K562 (cell line): ENCODE results near the gene RNF187. TPM values are rescaled to one million over a fixed set of nuclear protein-coding genes. Genes with fewer than 3 reads are reported as not detected.

Source experiments
- ARID4B ChIP-seq: sonication (generic); formaldehyde crosslinking; IDR thresholded peaks from 2 replicates; pipeline ENCODE4 v1.8.0; 2022; ENCODE audit warnings: mild to moderate bottlenecking, missing genetic modification reagents
- BMI1 ChIP-seq: fragments of 150-350 bp; IDR thresholded peaks from 2 replicates; pipeline ENCODE4 v1.6.1; 2014; ENCODE audit warnings: low read length
- CBFA2T3 ChIP-seq: fragments of 450-650 bp; IDR thresholded peaks from 2 replicates; pipeline ENCODE4 v1.6.1; 2017
- CEBPB ChIP-seq: fragments of 450-650 bp; IDR thresholded peaks from 2 replicates; pipeline ENCODE4 v1.6.1; 2016; ENCODE audit warnings: missing genetic modification characterization, missing compliant biosample characterization
- CREBBP ChIP-seq: IDR thresholded peaks from one replicate; pipeline ENCODE4 v1.6.1; 2012; ENCODE audit warnings: low read depth, mild to moderate bottlenecking, control low read depth, inconsistent platforms, low read length
- CXXC5 ChIP-seq: fragments of 250-450 bp; sonication (Bioruptor Pico); IDR thresholded peaks from 2 replicates; pipeline ENCODE4 v1.8.0; 2022; ENCODE audit warnings: inconsistent platforms, mild to moderate bottlenecking, moderate library complexity
- DIDO1 ChIP-seq: fragments of 450-650 bp; IDR thresholded peaks from 2 replicates; pipeline ENCODE4 v1.6.1; 2016; ENCODE audit warnings: low read depth, missing biosample characterization, missing genetic modification characterization
- ELF1 ChIP-seq: fragments of 200-800 bp; sonication (Bioruptor generic); IDR thresholded peaks from 2 replicates; pipeline ENCODE4 v1.6.1; 2016; ENCODE audit warnings: missing genetic modification characterization, missing compliant biosample characterization
- FOXA1 ChIP-seq: fragments of 450-650 bp; IDR thresholded peaks from 2 replicates; pipeline ENCODE4 v1.6.1; 2016; ENCODE audit warnings: mild to moderate bottlenecking, borderline replicate concordance
- FOXO4 ChIP-seq: fragments of 450-650 bp; formaldehyde crosslinking; IDR thresholded peaks from 2 replicates; pipeline ENCODE4 v1.4.0; 2020; ENCODE audit warnings: mild to moderate bottlenecking, moderate library complexity
- HNRNPL ChIP-seq: fragments of 200-400 bp; formaldehyde crosslinking; IDR thresholded peaks from 2 replicates; pipeline ENCODE4 v1.6.1; 2017; ENCODE audit warnings: low read depth, mild to moderate bottlenecking, low read length
- IFI16 ChIP-seq: fragments of 250-450 bp; sonication (Bioruptor Pico); IDR thresholded peaks from 2 replicates; pipeline ENCODE4 v2.1.2; 2022; ENCODE audit warnings: mild to moderate bottlenecking, inconsistent platforms
- KAT8 ChIP-seq: fragments of 450-650 bp; IDR thresholded peaks from 2 replicates; pipeline ENCODE4 v1.6.1; 2016; ENCODE audit warnings: low read depth, mild to moderate bottlenecking
- NFE2 ChIP-seq: IDR thresholded peaks from 2 replicates; pipeline ENCODE4 v1.6.1; 2014; ENCODE audit warnings: antibody characterized with exemption, low read depth
- PHB ChIP-seq: fragments of 250-450 bp; sonication (Bioruptor Pico); IDR thresholded peaks from 2 replicates; pipeline ENCODE4 v1.5.0; 2021
- RBM17 ChIP-seq: fragments of 200-400 bp; formaldehyde crosslinking; IDR thresholded peaks from 2 replicates; pipeline ENCODE4 v1.6.1; 2017; ENCODE audit warnings: low read depth, mild to moderate bottlenecking, low read length, borderline replicate concordance
- RBM39 ChIP-seq: fragments of 200-400 bp; formaldehyde crosslinking; optimal IDR thresholded peaks from 2 replicates; pipeline ENCODE3; 2018; ENCODE audit warnings: low read depth, low read length
- SAP30 ChIP-seq: fragments of 200-600 bp; sonication (generic); IDR thresholded peaks from 2 replicates; pipeline ENCODE4 v1.6.1; 2012; ENCODE audit warnings: borderline replicate concordance, low read depth, mild to moderate bottlenecking, moderate library complexity, low read length, control low read depth, inconsistent platforms; ENCODE audit not compliant: insufficient read depth, poor library complexity, severe bottlenecking
- SREBF1 ChIP-seq: fragments of 150-350 bp; IDR thresholded peaks from 2 replicates; pipeline ENCODE4 v1.6.1; 2014; ENCODE audit warnings: antibody characterized with exemption, low read depth, low read length, borderline replicate concordance
- SRF ChIP-seq, 2 experiments: fragments of 250-450, 450-650 bp in 1 of 2; sonication (Bioruptor Pico) in 1 of 2; sonication (generic) in 1 of 2; formaldehyde crosslinking; IDR thresholded peaks; 2 replicates each; pipeline versions ENCODE4 v1.5.0 to v1.5.1; 2020 to 2022; ENCODE audit warnings: mild to moderate bottlenecking in 1 of 2, missing genetic modification reagents in 1 of 2
- TSC22D4 ChIP-seq: fragments of 450-650 bp; IDR thresholded peaks from 2 replicates; pipeline ENCODE4 v1.6.1; 2016; ENCODE audit warnings: missing genetic modification characterization, missing biosample characterization, control low read depth
- ZNF140 ChIP-seq: fragments of 250-450 bp; sonication (Bioruptor Pico); IDR thresholded peaks from 2 replicates; pipeline ENCODE4 v1.8.0; 2021; ENCODE audit warnings: moderate library complexity, mild to moderate bottlenecking, inconsistent platforms
- ZNF586 ChIP-seq: fragments of 450-650 bp; formaldehyde crosslinking; conservative IDR thresholded peaks from 2 replicates; pipeline ENCODE4 v1.4.0; 2020; ENCODE audit warnings: mild to moderate bottlenecking, moderate library complexity
- polyA plus RNA-seq, 8 experiments: library from polyadenylated mRNA; depleted of rRNA in 4 of 8; stranded (reverse) in 5 of 8; unstranded in 3 of 8; fragments of >200 nt; fragmentation: Nextera tagmentation in 2 of 8; fragmentation: Illumina TruSeq in 1 of 8; extraction: Ambion mirVana in 2 of 8; extraction: Trizol in 1 of 8; gene quantifications; 2 replicates each; pipeline versions ENCODE4 v1.2.1 to v1.2.3, GENCODE V29; 2011 to 2014; ENCODE audit warnings: inconsistent platforms in 1 of 8, missing spikeins in 1 of 8
- total RNA-seq, 7 experiments: library from RNA; depleted of rRNA in 6 of 7; stranded (reverse); fragments of >200 nt in 6 of 7; fragmentation: Illumina TruSeq in 2 of 7; extraction: Trizol in 2 of 7; gene quantifications; 2 replicates each; pipeline versions ENCODE4 v1.2.1 to v1.2.3, GENCODE V29; 2011 to 2021; ENCODE audit warnings: low replicate concordance in 1 of 7

RNF187 gene
- total and polyA plus RNA-seq, 9 of the 15 experiments (the other 6 are each of a cell fraction or from before 2014, with no cell fraction given), result 2.3 to 119 (median 41.9) TPM

- TF ChIP-seq DIDO1 (no peak), ELF1 (no peak), PHB (CRISPR knock-in tag) (0 out of 2 replicates have a peak, but pooled peaks have one; percentile 72), CEBPB (tag) (peak; percentile 97), CXXC5 (CRISPR knock-in tag) (peak; percentile 16), SREBF1 (no peak), CBFA2T3 (no peak), TSC22D4 (no peak), RBM39 (no peak), SRF (CRISPR knock-in tag; IDR thresholded peaks at IDR 0.05) (no peak), KAT8 (no peak), ZNF586 (CRISPR knock-in tag) (no peak), NFE2 (no peak), ZNF140 (no peak), HNRNPL (peak; percentile 85), IFI16 (no peak), RBM17 (no peak), CREBBP (no peak), SAP30 (no peak), FOXO4 (CRISPR knock-in tag) (no peak; the same call in 1 of the 2 replicates), FOXA1 (no peak), ARID4B (CRISPR knock-in tag) (no peak), BMI1 (no peak)
These were observed 27.8 kb upstream of the RNF187 start (continued) for GRCh38 chr1:228459091-228459993.
